Hepatic stellate cell (primary cell): Measurements from ENCODE around the gene MICOS13.
"Not testable (repeated sequence)": the region's sequence is repeated elsewhere in the genome, so short reads cannot be mapped to it uniquely, and the experiment has no call there.

Source experiments
- DNase-seq: peaks from one replicate; pipeline ENCODE4 v3.0.0; 2011; ENCODE audit warnings: low spot score

Gene MICOS13

DNA sequence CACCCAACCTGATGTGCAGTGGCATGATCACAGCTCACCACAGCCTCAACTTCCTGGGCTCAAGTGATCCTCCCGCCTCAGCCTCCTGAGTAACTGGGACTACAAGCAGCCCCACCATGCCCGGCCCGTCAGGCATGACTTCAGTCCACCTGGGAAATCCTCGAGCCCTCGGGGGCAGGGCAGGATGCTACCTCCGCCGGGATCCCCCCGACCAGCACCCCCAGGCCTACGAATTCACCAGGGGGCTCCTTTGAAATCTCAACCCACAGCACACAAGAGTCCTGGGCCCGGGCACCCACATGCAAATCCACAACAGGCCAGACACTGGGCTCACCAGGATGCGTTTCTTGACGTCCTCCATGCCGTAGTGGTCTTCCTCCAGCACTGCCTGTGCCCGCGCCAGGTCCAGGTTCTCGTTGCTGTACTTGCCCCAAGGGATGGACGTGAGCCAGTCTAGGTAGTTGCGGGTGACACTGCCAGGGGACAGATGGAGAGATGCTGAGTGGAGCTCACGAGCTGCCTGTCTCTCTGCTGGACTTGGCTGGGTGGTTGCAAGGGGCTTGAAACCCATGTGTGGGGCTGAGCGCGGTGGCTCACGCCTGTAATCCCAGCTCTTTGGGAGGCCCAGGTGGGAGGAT lies 20.3 kb upstream of the MICOS13 start:
- no peak for DNase-seq

- no peak for DNase-seq
Measured at GRCh38 chr19:5698635-5699422, 18.5 kb upstream of the MICOS13 start.

DNA sequence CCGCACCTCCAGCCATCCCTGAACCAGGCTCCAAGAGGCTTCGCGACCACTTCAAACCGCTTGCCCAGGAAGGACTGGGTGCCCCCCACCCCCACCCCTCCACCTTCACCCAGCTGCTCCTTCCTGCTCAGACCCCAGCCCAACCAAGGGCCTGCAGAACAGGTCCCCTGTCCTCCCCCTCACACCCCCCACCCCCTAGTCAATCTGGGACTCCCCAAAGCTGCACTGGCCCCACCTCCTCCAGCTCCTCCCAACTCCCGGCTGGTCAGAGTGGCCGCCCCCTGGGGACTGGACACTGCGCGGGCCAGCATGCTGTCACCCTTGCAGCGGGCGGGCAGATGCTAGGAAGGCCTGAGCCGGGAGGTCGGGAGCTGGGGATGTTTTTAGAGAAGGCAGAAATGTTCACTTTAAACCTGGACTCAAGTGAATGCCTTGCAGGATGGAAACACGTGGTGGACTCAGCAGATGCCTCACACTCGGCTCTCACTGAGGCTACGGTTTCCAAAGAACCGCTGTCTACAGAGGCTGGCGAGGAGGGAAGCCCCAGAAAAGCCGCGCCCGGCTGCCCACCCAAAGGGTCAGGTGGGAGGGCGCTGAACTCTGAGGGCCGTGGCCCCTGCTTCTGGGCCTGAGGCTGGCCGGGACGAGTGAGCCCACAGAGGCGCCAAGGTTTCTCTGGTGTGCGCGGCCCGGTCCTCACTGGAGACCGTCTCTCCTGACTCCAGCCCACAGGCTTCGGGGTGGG lies 17.7 kb upstream of the MICOS13 start:
- no peak for DNase-seq

DNA sequence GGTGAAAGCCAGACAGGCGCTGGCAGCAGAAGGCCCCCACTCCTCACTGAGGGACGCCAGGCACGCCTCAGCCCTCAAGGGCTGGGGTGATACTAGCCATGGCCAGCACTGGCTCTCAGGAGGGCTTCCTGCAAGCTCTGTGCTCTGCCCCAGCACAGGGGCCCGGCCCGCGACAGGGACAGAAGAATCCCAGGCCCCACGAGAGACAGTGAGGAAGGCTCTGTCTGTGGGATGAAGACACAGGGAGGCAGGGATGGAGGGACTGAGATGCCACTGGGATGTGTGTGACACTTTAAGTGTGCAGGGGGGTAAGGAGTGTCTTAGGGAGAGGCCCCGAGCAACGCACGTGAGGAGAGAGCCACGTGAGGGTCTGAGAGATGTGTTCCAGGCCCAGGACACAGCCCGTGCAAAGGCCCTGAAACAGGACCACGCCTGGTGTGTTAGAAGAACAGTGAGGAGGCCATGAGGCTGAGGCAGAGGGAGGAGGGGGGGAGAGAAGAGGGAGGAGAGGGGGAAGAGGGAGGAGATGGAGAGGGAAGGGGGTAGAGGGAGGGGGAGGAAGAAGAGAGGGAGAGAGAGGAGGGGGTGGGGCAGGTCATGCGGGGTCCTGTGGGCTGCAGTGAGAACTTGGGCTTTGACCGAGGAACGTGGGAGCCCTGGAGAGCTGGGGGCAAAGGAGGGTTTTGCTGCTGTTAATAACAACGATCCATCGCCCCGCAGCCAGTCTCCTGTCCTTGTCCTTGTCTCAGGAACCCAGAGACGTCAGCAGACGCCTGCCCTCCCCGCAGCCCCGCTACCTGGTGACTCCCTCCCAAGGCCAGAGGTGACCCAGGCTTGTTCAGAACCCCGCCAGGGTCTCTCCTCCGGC lies 16.9 kb upstream of the MICOS13 start:
- no peak for DNase-seq

DNA sequence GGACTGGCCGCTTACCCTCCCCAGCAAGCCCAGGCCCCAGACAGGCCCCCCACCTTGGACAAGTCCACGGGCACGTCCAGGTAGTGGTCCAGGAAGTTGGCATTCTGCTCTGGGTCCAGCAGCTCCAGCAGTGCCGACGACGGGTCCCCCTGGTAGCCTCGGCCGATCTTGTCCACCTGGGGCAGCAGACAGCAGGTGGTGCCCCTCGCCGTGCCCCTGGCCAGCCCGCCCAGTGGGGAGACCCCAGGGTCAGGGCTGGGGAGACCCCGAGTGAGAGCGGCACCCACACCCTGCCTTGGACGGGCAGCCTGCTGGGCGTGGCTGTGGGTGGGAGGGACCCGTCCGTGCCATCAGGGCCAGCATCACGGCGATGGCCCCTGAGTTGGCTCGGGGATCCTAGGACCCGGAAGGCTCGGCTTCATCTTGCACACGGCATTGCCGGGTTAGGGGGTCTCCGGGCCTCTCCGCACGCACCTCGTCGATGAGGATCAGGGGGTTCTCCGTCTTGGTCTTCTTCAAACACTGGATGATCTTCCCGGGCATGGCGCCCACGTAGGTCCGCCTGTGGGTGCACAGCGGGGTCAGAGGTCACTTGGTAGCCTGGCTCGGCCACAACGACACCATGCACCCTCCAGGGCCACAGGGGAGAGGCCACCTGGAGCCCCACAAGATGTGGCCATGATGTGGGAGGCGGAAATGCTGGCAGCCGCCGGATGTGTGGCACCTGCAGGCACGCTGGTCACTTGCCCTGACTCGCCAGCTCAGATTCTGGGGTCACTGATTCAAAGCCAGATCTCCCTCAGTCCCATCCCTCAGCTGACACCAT lies 16.1 kb upstream of the MICOS13 start:
- DNase-seq, result no peak

DNA sequence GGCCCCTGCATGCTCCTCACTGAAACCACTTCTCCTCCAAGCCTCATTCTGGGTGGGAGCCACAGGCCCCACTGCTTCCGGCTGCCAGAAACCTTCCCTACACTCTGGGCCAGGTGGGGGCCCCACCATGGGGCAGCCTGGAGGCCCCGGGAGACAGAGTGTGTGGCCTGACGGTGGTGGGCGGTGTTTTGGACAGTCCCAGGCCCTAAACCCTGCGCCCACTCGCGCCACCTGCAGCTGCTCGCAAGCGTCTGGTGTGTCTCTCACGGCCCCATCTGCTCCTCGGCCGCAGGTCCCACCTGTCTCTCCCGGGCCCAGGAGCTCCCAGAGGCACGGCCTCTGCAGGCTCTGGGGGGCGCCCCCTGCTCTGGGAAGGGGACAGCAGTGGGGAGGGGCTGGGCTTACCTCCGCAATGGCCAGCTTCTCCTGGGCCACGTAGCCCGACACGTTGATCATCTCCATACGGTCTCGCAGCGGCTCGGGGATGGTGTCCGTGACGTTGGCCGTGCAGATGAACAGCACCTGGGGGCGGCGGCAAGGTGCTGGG lies 15.4 kb upstream of the MICOS13 start:
- DNase-seq, result no peak

GRCh38 chr19:5694956-5695648 lies 14.8 kb upstream of the MICOS13 start:
- DNase-seq, result no peak

DNA sequence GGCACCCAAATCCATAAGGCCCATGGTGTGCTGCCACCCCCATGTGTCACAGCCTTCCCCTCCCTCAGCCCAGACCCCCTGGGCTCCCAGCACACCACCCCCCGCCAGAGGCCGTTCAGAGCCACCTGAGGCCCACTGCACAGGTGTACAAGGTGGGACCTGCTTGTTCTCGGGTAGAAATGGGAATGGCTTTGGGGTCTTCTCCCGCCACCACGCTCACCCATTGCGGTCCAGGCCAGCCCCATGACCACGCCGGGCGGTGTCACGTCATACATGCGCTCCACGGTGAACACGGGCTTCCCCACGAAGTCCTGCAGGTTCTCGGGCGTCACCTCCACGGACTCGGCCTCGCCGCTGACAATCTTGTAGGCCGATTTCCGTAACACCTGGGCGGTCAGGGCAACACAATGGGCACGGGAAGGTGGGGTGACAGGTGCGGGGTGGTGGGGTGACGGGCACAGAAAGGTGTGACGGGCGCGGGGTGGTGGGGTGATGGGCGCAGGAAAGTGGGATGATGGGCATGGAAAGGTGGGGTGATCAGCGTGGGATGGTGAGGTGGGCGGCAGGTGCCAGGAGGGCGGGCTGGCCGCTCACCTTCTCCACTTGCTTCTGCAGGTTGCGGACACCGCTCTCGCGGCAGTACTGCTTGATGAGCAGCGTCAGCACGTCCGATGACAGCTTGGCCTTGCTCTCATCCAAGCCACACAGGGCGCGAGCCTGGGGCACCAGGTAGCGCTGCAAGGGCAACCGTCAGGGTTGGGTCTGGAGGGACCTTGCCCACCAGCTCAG lies 14.0 kb upstream of the MICOS13 start:
- no peak for DNase-seq

GRCh38 chr19:5693195-5694166 lies 13.2 kb upstream of the MICOS13 start:
- no peak for DNase-seq

DNA sequence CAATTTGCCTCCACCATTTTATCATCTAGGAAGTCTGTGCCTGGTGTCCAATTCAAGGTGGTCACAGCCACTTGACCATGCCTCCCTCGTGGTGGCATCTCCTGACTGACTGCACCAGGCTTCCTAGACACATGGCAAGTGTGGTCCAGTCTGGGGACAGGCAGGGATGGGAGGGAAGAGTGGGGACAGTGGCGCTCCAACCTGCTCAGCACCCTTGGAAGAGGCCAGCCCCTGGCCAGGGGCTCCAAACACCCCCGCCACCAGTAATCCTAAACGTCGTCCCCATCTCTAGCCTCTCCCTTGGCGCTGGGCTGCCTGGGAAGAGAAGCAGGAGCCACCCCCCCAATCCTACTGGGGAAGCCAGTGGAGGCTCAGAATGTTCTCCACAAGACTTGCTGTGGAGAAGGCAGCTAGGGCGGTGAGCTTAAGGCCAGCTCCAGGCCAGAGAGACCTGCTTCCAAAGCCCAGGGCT lies 12.4 kb upstream of the MICOS13 start:
- no peak for DNase-seq

- DNase-seq, result no peak
Measured at GRCh38 chr19:5691822-5692722, 11.8 kb upstream of the MICOS13 start.

DNA sequence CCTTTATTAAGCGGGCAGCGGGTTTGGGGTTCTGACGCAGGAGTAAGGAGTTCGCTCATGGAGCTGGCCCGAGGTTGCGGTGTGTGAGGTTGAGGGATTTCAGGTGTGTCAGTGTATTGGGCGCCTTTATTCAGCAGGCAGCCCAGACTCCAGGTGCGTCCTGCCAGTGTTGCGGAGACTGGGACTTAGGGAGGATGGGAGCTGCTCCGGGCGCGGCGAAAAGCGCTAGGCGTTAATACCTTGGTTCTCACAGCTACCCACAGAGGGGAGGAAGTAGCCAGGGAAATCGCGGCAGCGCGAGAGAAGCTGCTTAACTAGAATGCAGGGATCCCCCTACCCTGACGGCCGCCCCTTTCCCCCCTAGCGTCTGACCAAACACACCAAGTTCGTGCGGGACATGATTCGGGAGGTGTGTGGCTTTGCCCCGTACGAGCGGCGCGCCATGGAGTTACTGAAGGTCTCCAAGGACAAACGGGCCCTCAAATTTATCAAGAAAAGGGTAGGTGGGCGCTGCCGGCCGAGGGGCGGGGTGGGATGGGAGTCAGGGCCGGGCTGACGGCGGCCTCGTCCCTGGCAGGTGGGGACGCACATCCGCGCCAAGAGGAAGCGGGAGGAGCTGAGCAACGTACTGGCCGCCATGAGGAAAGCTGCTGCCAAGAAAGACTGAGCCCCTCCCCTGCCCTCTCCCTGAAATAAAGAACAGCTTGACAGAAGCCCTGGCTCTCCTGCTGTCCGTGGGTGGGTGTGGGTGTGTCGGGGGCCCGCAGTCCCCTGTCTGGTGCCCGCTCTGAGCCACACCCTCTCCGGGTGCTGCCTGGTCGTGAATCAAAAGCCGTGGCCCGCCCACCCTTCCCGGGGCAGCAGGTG lies 10.9 kb upstream of the MICOS13 start:
- no peak for DNase-seq

DNA sequence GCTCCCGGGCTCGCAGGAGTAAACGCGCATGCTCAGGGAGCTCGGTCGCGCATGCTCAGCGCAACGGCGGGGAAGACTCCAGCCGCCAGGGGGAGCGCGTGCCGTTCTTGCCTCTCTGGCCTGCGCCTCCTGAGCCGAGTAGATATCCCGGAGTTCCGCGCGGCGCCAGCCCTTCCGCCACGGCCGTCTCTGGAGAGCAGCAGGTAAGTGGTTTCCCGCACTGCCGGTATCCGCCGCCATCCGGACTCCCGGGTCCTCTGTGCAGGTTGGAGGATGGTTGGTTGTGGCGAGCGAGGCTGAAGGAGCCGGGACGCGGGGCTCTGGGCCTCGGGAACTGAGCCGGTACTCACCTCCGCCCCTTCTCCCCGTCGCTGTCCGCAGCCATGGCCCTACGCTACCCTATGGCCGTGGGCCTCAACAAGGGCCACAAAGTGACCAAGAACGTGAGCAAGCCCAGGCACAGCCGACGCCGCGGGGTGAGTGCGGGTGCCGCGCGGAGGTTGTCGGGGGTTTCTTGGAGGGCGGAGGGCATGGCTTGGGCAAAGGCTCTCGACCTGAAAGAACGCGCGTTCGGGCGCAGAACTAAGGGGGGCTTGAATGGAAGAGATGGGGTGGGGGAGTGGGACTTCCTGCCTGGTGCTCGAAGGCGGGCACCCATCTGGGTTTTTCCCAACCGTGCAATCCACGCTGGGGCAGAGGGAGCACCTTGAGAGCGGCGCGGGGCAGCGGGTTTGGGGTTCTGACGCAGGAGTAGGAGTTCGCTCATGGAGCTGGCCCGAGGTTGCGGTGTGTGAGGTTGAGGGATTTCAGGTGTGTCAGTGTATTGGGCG lies 10.0 kb upstream of the MICOS13 start, which contains the start of gene RPL36:
Gene RPL36 (plus strand): TSS at position 171 of the 830 bp plus-strand sequence. CDS start 213 bp downstream, at position 384.
- peak; percentile 98 for DNase-seq

DNA sequence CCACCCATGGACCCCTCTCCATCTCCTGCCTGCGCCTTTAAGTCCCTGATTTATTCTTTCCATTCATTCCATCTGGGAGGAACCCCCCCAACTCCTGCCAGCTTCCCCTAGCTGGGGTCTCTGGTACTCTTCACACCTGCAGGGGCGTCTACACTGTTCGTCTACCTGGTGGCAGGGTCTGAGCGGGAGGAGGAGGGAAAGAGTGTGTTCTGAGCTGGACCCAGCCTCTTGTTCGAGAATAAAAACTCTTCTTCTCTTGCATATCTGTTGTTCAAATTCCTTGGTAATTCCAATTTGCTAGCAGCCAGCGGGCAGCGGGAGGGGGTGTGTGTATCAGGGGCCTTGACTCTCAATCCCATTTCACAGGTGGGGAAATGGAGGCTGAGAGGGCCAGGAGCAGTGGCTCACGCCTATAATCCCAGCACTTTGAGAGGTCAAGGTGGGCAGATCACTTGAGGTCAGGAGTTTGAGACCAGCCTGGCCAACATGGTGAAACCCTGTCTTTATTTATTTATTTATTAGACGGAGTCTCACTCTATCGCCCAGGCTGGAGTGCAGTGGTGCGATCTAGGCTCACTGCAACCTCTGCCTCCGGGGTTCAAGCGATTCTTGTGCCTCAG lies 8.1 kb upstream of the MICOS13 start:
- not testable (repeated sequence) for DNase-seq
